ENCODE measurements around the gene RNF112.
"Not testable (repeated sequence)": the region's sequence is repeated elsewhere in the genome, so short reads cannot be mapped to it uniquely, and the experiment has no call there.

RNF112 gene

DNA sequence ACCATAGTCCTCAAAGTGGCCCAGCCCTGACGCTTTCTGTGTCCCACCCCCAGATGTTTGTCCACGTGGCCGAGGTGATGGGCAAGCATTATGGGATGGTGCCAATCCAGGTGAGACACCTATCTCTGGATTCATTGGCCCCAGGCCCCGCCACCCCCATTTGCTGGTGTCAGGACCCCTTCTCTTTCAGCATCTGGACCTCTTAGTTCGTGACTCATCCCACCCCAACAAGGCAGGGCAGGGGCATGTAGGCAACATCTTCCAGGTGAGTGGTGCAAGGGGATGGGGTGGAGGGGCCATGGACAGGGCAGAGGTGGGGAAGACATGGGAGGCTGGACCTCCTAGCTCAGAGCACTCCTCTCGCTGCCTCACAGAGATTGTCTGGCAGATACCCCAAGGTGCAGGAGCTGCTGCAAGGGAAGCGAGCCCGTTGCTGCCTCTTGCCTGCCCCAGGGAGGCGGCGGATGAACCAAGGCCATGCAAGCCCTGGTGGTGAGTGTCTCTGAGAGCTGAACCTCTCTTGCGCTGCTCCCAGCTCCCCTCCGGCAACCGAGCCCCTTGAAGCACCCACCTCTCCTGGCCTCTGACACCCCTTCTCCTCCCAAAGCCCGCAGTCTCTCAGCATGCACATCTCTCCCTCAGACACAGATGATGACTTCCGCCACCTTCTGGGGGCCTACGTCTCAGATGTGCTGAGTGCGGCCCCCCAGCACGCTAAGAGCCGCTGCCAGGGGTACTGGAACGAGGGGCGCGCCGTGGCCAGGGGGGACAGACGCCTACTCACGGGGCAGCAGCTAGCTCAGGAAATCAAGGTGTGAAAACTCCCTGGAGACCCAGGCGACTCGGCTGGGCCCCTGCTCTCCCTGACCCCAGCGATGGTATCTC, 3.6 kb downstream of the RNF112 start:
- no peak for DNase-seq

DNA sequence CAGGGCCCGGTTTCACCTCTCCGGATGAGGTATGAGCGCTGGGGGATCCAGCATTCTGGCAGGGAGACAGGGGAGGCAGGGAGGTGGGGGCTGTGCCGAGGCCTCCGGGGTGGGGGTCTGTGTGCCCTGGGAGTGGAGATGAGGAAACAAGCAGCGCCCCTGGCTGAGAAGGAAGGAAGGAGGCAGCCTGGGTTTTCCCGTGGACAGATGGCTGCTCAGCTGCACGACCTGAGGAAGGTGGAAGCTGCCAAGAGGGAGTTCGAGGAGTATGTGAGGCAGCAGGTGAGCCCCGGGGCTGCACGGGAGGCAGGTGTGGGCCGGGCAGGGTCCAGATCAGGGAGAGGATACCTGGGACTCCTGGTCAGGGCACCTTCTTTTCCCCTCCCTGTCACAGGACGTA, 4.3 kb downstream of the RNF112 start:
- no peak for DNase-seq

DNA sequence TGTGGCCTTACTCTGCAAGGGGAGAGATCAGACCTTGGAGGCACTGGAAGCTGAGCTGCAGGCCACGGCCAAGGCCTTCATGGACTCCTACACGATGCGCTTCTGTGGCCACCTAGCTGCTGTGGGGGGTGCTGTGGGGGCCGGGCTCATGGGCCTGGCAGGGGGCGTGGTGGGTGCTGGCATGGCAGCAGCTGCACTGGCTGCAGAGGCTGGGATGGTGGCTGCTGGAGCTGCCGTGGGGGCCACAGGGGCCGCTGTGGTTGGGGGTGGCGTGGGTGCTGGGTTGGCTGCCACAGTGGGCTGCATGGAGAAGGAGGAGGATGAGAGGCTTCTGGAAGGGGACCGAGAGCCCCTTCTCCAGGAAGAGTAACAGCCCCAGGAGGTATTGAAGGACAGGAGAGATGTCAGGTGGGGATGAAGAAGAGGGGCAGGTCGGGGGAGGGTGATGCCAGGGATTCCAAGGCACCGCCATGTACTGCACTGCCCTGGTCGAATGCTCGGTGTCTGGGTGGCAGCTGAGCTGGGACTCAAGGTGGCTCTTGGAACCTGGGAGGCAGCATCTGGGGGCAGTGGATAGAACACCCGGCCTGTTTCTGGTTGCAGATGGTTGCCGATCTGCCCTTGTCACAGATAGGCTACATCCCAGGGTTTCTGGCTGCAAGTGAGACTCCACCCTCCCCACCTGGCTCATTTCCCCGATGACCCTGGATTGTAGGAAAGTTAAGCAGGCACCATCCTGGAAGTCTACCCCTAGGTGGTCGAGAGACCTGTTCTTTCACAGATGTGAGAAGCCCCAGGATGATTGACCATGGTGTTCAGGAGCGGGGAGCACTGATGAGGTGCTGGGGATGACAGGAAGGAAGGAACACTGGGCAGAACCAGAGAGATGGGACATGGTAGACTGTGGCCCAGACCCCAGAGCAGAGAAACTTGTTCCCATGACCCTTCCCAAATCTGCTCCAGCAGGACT, 5.1 kb downstream of the RNF112 start:
- no peak for DNase-seq

DNA sequence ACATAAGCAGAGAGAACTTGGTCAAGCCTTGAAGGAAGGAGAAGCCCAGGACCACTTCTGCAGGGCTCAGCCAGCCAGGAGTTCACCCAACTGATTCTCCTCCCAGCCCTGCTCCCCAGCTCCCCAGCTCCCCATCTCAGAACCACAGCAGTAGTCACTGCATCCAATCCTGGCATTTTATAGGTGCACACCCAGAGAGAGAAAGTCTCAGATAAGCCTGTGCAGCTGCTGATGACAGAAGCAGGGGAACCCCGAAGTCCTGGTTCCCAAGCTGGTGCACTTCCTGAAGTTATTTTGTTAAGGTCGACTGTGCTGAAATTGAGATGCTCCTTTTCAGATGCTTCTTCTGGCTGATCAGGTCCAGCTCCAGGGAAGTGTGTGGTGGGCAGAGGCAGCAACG, 6.6 kb downstream of the RNF112 start:
- no peak for DNase-seq

DNA sequence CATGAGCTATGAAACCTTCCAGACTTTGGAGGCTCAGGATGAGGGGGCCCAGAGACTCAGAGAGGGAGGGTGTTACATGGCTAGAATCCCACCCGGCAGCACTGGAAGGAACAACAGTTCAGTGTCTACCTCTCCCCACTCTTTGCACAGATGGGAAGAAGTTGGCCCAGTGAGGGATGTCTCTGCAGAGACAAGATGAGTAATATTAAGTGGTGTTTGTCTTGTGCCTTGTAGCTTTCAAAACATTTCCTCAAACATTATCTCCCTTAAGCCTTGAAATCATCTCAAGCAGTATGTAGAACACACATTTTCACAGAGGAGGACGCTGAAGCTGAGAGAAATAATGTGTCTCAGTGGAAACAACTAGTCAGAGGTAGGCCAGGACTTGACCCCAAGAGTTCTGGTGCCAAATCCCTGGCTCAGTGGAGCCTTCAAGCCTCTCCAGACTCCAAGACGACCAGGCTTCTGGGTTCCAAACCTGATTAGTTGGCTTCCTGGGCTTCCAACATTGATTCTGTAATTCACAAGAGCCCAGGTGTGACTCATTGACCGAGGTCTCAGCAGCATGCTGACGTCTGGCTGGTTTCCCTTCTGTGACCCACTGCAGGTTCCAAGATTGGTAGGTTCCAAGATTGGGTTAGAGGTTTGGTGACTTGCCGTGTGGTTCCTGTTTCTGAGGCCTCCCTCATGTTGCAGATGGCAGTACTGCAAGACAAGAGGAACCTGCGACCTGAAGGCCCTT, 7.4 kb downstream of the RNF112 start:
- no peak for DNase-seq

DNA sequence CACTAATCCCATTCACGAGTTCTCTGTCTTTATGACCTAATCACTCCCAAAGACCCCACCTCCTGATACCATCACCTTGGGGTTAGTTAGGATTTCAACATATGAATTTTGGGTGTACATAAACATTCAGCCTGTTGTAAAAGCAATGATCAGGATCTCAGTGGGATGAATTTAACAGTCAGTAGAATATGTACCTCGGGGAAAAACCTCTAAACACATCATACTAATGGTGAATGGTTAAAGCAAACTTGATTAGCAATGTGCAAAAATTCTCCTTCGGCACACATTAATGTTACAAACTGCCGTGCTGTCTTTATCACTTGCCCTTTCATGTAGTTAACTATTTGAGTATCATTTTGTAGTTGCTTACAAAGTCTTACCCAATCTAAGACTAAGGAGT, 10.2 kb downstream of the RNF112 start:
- no peak for DNase-seq

DNA sequence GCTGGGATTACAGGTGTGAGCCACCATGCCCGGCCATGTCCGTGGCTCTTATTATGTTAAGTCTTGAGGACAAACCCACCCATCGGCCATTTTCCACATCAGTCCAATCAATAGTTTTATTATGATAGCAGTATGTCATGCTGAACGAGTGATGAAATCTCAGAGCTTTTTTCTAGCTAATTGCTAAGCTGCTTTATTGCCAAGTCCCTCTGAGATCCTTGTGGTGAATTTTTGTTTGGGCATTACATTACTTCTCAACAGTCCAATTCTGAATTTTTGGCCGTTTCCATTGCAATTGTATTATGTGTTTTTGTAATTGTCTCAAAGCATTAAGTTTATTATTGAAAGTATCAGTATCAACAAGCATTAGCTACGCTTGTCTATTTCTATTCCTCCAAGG, 10.9 kb downstream of the RNF112 start:
- DNase-seq = no peak

DNA sequence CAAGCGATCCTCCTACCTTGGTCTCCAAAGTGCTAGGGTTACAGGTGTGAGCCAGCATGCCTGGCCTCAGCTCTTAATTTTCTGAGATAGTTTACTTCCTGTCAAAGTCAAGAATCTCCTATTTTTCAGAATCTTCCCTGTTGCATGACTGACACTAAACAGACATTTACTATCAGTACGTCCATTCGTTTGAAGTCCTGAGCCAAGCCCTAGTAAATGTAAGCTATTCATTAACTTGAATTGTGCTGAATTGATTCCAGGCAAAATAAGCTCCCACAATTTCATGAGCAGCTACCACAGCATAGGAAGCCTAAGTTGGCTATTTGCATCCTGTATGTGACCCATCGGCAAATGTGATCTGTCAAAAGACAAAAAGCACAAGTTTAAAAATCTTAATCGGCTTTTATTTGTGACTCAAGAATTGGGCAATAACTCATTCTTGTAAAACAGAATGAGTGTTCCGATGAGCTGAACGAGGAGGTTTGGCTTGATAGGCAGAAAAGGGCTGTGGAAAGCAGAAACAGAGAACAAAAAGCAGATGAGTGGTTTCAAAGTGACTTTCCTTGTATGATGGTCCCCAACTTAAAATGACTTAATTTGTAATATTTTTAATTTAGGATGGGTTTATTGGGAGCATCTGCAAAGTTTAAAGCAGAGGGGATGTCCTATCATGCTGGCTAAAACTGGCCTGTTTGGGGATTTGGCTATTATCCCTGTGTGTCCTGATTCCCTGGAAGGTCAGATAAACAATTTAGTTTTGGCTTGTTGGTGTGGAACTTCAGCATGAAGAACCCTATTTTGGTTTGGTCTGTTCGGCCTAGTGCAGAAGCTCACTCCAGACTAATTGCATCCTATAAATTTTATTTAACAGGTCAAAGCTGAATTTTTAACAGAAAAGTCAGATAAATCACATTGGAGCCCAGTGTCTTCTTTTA, 14.2 kb downstream of the RNF112 start:
- DNase-seq = no peak

DNA sequence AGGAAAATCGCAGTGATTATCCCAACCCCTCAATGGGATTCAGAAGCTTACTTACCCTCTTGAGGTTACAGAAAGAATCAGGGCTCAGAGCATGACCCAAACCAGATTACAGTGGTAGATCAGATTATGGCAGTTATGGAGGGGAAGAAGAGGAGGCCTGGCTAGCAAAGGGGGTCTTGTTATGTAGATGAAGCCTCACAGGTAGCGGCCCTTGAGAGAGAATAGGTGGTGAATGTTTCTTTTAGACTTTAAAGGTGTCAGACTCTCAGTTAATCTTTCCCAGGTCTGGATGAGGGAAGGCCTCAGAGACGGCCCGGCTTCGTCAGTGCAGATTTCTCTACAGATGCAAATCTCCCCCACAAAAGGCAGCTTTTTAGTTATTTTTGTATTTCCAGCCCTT, 15.6 kb downstream of the RNF112 start:
- DNase-seq = no peak

DNA sequence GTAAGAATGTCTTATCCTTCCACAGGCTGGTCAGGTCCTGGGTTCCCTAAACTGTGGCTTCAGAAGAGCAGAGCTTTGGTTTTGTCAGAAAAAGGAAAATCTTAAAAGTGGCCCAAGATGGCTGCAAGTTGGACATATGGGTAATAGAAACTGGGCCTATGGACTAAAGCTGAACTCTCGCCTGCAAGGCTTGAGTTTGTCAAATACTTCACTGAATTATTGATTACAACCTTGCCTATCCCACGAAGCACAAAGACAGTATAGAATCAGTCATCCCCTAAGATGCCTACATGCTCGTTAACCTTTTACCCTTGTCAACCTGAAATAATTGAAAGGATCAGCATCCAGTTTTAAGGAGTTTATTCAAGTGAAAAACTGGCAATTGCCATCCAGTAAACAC, 20.7 kb downstream of the RNF112 start:
- DNase-seq = no peak

DNA sequence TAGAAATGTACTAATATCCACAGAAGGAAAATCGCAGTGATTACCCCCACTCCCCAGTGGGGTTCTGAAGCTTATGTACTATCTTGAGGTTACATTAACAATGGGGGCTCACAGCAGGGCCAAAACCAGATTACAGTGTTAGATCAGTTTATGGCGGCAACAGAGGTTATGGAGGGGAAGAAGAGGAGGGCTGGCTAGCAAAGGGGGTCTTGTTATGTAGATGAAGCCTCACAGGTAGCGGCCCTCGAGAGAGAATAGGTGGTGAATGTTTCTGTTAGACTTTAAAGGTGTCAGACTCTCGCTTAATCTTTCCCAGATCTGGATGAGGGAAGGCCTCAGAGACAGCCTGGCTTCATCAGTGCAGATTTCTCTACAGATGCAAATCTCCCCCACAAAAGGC, 22.2 kb downstream of the RNF112 start:
- no peak for DNase-seq

DNA sequence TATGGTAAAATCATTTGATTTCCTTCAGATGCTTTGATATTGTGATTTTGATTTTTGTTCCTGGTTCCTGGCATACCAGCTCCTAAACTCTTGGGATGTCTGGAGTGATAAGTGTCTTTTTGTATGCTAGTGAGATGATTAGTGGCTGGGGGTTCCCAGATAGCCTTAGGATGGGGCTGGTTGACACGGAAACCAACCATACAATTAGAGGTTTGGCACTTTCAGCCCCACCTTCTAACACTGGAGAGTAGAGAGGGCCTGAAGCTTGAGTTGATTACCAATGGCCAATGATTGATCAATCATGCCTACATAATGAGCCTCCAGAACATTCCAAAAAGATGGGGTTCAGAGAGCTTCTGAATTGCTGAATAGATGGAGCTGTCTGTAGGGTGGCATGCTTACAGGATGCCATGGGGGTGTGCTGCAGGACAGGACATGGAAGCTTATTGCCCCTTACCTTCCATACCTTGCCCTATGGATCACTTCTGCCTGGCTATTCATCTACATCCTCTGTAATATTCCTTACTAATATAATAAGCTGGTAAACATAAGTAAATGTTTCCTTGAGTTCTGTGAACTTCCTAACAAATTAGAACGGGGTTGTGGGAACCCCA, 22.8 kb downstream of the RNF112 start:
- DNase-seq = no peak

DNA sequence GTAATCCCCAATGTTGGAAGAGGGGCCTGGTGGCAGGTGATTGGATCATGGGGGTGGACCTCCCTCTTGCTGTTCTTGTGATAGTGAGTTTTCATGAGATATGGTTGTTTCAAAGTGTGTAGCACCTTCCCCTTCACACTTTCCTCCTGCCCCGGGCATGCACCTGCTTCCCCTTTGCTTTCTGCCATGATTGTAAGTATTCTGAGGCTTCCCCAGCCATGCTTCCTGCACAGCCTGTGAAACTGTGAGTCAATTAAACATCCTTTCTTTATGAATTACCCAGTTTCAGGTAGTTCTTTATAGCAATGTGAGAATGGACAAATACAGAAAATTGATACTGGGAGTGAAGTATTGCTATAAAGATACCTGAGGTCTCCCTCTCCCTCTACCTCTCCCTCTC, 29.4 kb downstream of the RNF112 start:
- no peak for DNase-seq

DNA sequence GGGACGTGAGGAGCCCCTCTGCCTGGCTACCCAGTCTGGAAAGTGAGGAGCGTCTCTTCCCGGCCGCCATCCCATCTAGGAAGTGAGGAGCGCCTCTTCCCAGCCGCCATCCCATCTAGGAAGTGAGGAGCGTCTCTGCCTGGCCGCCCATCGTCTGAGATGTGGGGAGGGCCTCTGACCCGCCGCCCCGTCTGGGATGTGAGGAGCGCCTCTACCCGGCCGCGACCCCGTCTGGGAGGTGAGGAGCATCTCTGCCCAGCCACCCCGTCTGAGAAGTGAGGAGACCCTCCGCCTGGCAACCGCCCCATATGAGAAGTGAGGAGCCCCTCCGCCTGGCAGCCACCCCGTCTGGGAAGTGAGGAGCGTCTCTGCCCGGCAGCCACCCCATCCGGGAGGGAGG, 30.3 kb downstream of the RNF112 start:
- not testable (repeated sequence) for DNase-seq

DNA sequence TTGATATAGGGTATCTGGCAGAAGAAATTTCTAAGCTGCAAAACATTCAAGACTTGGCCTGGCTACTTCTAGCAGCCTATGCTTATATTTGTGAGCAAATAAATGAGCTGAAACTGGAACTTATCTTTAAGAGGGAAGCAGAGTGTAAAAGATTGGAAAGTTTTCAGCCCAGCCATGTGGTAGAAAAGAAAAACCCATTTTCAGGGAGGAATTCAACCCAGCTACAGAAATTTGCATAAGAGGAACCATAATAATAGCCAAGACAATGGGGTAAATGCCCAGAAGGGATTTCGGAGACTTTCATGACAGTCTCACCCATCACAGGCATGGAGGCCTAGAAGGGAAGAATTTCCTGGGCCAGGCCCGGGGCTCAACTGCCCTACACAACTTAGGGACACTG, 31.7 kb downstream of the RNF112 start:
- no peak for DNase-seq

DNA sequence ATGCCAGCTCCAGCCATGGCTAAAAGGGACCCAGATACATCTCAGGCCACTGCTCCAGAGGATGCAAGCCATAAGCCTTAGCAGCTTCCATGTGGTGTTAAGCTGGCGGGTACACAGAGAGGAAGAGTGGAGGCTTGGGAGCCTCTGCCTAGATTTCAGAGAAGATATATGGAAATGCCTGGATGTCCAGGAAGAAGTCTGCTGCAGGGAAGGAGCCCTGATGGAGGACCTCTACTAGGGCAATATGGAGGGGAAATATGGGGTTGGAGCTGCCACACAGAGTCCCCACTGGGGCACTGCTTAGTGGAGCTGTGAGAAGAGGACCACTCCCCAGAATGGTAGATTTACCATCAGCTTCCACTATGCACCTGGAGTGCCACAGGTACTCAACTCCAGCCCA, 32.1 kb downstream of the RNF112 start:
- no peak for DNase-seq

DNA sequence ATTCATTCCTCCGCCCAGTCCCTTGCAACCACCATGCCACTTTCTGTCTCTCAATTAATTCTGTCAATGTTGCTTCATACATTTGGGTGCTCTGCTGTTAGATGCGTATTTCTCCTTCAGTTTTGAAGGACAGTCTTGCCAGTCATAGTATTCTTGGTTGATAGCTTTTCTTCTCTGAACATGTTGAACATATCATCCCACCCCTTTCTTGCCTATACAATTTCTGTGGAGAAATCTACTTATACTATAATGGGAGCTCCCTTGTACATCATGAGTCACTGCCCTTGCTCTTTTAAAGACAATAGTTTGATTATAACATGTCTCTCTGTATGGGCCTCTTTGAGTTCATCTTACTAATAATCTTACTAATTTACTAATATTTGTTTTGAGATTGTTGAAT, 34.1 kb downstream of the RNF112 start:
- no peak for DNase-seq

DNA sequence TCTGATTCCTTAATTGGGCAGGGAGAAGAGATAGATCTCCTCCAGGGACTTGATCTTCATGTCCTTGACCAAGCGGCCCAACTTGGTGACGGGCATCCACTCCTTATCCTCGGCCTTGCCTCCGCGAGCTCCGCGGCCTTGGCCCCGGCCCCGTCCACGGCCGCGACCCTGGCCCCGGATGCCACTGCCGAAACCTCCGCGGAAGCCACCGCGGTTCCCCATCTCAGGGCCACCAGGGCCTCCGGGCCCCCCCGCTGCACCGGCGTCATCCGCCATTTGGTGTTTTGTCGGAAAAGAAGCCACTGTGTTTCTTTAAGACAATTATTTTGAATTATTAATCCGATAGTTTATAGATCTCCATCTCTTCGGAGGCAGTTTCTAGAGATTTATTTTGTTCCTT, 35.5 kb downstream of the RNF112 start:
- not testable (repeated sequence) for DNase-seq

DNA sequence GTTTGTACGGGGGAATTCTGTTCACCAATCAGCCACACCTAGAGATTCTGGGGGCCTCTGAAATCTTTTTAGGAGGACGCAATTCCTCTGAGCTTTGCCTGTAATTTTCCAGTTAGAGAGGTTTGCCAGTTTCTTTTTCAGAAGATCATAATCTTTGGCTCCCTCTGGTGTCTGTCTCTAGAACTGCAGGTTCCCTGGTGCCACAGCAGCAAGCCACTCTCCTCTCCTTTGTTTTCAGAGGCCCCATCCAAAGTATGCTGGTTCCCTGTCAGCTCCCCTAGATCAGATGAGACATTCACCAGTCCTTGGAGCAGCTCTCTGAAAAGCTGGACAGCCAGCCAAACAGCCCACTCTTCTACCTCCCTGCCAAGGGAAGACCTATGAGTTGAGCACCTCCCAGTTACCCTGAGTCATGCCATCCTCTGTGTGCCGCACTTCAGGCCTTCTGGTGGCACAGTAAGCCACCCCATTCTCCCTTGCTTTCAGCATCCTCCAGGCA, 36.1 kb downstream of the RNF112 start:
- peak; percentile 51 to 62 for DNase-seq

DNA sequence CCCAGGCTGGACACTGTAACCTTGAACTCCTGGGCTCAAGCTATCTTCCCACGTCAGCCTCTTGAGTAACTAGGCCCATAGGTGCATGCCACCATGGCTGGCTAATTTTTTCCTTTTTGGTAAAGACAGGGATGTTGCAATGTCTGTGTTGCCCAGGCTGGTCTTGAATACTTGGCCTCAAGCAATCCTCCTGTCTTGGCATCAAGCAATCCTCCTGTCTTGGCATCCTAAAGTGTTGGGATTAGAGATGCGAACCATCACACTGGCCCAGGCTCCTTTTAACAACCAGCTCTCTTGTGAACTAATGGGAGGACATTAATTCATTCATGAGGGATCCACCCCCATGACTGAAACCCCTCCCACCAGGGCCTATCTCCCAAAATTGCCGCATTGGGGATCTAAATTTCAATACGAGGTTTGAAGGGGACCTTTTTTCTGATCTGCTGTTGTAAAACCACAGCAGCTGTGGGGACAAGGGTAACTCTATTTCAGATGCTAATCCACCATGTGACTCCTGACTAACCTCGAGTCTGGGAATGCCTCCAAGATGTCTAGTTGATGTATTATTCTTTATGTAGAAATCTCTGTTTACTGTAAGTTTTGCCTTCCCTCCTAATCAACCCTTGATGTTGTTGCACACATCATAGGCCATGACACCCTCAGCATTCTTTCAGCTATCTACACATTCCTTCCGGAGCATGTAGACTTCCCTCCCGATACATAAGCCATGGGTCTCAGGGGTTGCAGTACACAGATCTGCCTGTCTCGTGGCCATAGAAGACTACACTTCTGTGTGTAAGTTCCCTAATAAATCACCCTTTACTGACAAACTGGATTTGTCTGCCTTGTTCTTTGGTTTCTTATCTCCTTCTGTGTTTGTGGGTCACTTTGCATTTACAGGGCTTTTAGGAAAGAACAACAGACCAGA, 37.6 kb downstream of the RNF112 start:
- no peak for DNase-seq

Measured in activated CD4-positive, alpha-beta T cell treated with anti-CD3 and anti-CD28 coated beads, Interleukin-2, amount 50 U/mL, for 4 hours (primary cell).